NCI-H2029 (cell line): ENCODE results near the gene FSTL5.

Experiments used
- DNase-seq: peaks from one replicate; lab custom pipeline; 2025; lab: John Stamatoyannopoulos, UW

Gene FSTL5

GRCh38 chr4:162102713-162103112 is 61.1 kb downstream of the FSTL5 start:
- no peak for DNase-seq

GRCh38 chr4:162101337-162101736 is 62.5 kb downstream of the FSTL5 start:
- DNase-seq, result no peak

- DNase-seq, result no peak
These were observed 88.1 kb downstream of the FSTL5 start for GRCh38 chr4:162075726-162076125.

- no peak for DNase-seq
These were observed 102.6 kb downstream of the FSTL5 start for GRCh38 chr4:162061214-162061613.

GRCh38 chr4:162059656-162060055 is 104.1 kb downstream of the FSTL5 start:
- no peak for DNase-seq

- DNase-seq, result no peak
These were observed 106.8 kb downstream of the FSTL5 start for GRCh38 chr4:162056990-162057389.

- DNase-seq, result no peak
These were observed 117.7 kb downstream of the FSTL5 start for GRCh38 chr4:162046135-162046534.

- no peak for DNase-seq
These were observed 125.7 kb downstream of the FSTL5 start for GRCh38 chr4:162038112-162038511.

GRCh38 chr4:162017863-162018262 is 145.9 kb downstream of the FSTL5 start:
- DNase-seq, result no peak

GRCh38 chr4:162016991-162017390 is 146.8 kb downstream of the FSTL5 start:
- no peak for DNase-seq

- DNase-seq, result no peak
These were observed 147.6 kb downstream of the FSTL5 start for GRCh38 chr4:162016219-162016618.

GRCh38 chr4:162015090-162015489 is 148.7 kb downstream of the FSTL5 start:
- no peak for DNase-seq

- DNase-seq, result no peak
These were observed 152.7 kb downstream of the FSTL5 start for GRCh38 chr4:162011089-162011488.

- no peak for DNase-seq
These were observed 153.4 kb downstream of the FSTL5 start for GRCh38 chr4:162010362-162010761.

- DNase-seq, result no peak
These were observed 171.5 kb downstream of the FSTL5 start for GRCh38 chr4:161992317-161992716.

GRCh38 chr4:161991811-161992210 is 172.0 kb downstream of the FSTL5 start:
- no peak for DNase-seq

- DNase-seq, result no peak
These were observed 173.1 kb downstream of the FSTL5 start for GRCh38 chr4:161990721-161991120.

GRCh38 chr4:161988946-161989345 is 174.9 kb downstream of the FSTL5 start:
- no peak for DNase-seq

- DNase-seq, result no peak
These were observed 176.2 kb downstream of the FSTL5 start for GRCh38 chr4:161987611-161988010.

GRCh38 chr4:161952382-161952781 is 211.4 kb downstream of the FSTL5 start:
- DNase-seq, result no peak

- DNase-seq, result no peak
These were observed 213.7 kb downstream of the FSTL5 start for GRCh38 chr4:161949946-161950725.

GRCh38 chr4:161948026-161948770 is 215.6 kb downstream of the FSTL5 start:
- no peak for DNase-seq

- no peak for DNase-seq
These were observed 226.2 kb downstream of the FSTL5 start for GRCh38 chr4:161937596-161937995.
